ENCODE results near the gene HIC2. TPM values are rescaled to one million over a fixed set of nuclear protein-coding genes. Genes with fewer than 3 reads are reported as not detected.

HIC2 gene
- total RNA-seq, 1 experiment from 2014 or later: 6.7 TPM

DNA sequence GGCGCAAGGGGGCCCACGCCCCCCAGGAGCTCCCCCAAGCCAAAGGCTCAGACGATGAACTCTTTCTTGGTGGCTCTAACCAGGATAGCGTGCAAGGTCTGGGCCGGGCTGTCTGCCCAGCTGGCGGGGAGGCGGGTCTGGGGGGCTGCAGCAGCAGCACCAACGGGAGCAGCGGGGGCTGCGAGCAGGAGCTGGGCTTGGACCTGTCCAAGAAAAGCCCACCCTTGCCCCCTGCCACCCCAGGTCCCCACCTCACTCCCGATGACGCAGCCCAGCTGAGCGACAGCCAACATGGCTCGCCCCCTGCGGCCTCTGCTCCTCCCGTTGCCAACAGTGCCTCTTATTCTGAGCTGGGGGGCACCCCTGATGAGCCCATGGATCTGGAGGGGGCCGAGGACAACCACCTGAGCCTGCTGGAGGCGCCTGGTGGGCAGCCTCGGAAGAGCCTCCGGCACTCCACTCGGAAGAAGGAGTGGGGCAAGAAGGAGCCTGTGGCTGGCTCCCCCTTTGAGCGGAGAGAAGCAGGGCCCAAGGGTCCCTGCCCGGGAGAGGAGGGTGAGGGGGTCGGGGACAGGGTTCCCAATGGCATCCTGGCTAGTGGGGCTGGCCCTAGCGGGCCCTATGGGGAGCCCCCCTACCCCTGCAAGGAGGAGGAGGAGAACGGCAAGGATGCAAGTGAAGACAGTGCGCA lies 28.4 kb downstream of the HIC2 start:
- Histone ChIP-seq H3K27ac (ENCODE audit: low read depth, low read length) (no peak overlapping the region), H2AFZ (ENCODE audit: low read depth, low read length, poor library complexity, severe bottlenecking) (no peak overlapping the region), H3K36me3 (ENCODE audit: control insufficient read depth in 1 of 2, insufficient read depth in 2 of 2, low read length in 2 of 2) (peaks cover 4 to 7% of the 10 kb centered on the region in 2 experiments; a peak in 2 of 4 replicates), H3K9me3 (ENCODE audit: control insufficient read depth in 1 of 2, insufficient read depth in 1 of 2, low read depth in 1 of 2, low read length in 2 of 2) (no peaks in the 10 kb centered on the region), H3K27me3 (ENCODE audit: insufficient read depth, low read length) (no peaks in the 10 kb centered on the region), H3K4me2 (ENCODE audit: low read length) (no peak overlapping the region), H3K4me3 (replicated peaks in 1 of 2; ENCODE audit: low read depth in 1 of 2, low read length in 2 of 2) (no peak overlapping the region), H3K9ac (ENCODE audit: low read length) (no peak overlapping the region), H3K9me2 (ENCODE audit: insufficient read depth) (no peaks in the 10 kb centered on the region), H3K4me1 (ENCODE audit: control insufficient read depth in 1 of 2, insufficient read depth in 2 of 2, low read length in 2 of 2) (no peaks in the 10 kb centered on the region), H4K20me1 (ENCODE audit: insufficient read depth) (no peaks in the 10 kb centered on the region), H3K79me2 (ENCODE audit: insufficient read depth, low read length) (no peaks in the 10 kb centered on the region; the same call in 1 of the 2 replicates)
- no TSS peak for BruUV-seq (replicated peaks)
- DNase-seq (ENCODE audit: low read depth, low spot score): no peak
- POLR2A ChIA-PET: no interaction called here
- intact Hi-C loops (cut with micrococcal nuclease): no loop called here
- RAD21 ChIA-PET (ENCODE audit: low non-redundant PET in 1 of 2, low total read pairs in 2 of 2, uncharacterized antibody in 2 of 2, unreplicated experiment in 2 of 2): no interaction called here
- CTCF ChIA-PET: no interaction called here
- no peak for ATAC-seq
- no peak for TF ChIP-seq YY1 (IDR thresholded peaks at IDR 0.05; ENCODE audit: extremely low read depth, insufficient replicate concordance, low read depth, low read length)
- TF ChIP-seq CBX3 (IDR thresholded peaks at IDR 0.05; ENCODE audit: low read depth): no peak
- TF ChIP-seq, protein P1, sequence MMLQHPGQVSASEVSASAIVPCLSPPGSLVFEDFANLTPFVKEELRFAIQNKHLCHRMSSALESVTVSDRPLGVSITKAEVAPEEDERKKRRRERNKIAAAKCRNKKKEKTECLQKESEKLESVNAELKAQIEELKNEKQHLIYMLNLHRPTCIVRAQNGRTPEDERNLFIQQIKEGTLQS (IDR thresholded peaks at IDR 0.05): no peak
- TF ChIP-seq, protein P2, sequence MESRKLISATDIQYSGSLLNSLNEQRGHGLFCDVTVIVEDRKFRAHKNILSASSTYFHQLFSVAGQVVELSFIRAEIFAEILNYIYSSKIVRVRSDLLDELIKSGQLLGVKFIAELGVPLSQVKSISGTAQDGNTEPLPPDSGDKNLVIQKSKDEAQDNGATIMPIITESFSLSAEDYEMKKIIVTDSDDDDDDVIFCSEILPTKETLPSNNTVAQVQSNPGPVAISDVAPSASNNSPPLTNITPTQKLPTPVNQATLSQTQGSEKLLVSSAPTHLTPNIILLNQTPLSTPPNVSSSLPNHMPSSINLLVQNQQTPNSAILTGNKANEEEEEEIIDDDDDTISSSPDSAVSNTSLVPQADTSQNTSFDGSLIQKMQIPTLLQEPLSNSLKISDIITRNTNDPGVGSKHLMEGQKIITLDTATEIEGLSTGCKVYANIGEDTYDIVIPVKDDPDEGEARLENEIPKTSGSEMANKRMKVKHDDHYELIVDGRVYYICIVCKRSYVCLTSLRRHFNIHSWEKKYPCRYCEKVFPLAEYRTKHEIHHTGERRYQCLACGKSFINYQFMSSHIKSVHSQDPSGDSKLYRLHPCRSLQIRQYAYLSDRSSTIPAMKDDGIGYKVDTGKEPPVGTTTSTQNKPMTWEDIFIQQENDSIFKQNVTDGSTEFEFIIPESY (IDR thresholded peaks at IDR 0.05; ENCODE audit: extremely low read depth, insufficient replicate concordance, low read length): no peak
- TF ChIP-seq CEBPB (IDR thresholded peaks at IDR 0.05; ENCODE audit: low read depth): no peak

Data from HCT116 (cell line).